Common myeloid progenitor, CD34-positive (primary cell): ENCODE measurements around the gene ZNF587B.
"Not testable (repeated sequence)": the region's sequence is repeated elsewhere in the genome, so short reads cannot be mapped to it uniquely, and the experiment has no call there.

Experiments used
- CTCF ChIA-PET: fragments of 350-600 bp; sonication (Branson Sonifier 250); formaldehyde crosslinking; loops from one replicate; lab custom pipeline; 2021; ENCODE audit warnings: antibody characterized with exemption; lab: Charles Lee
- POLR2A ChIA-PET: fragments of 350-600 bp; sonication (Branson Sonifier 250); formaldehyde crosslinking; loops from one replicate; lab custom pipeline; 2021; ENCODE audit warnings: antibody characterized with exemption; lab: Charles Lee
- DNase-seq, 3 donors: peaks; one replicate each; pipeline versions ENCODE4 v3.0.0 to v3.0.0-alpha.2; 2013
- H3K27ac ChIP-seq, 2 experiments: 1 replicate in 1 of 2; 2 replicates in 1 of 2; pipeline ENCODE4 v1.7.0; 2013; ENCODE audit warnings: inconsistent platforms in 2 of 2, low read length in 2 of 2, mild to moderate bottlenecking in 2 of 2, low read depth in 1 of 2, moderate library complexity in 1 of 2; ENCODE audit not compliant: severe bottlenecking in 2 of 2, insufficient read depth in 1 of 2, poor library complexity in 1 of 2
- H3K27me3 ChIP-seq, 5 experiments: replicated peaks in 2 of 5; 1 replicate in 3 of 5; 2 replicates in 2 of 5; pipeline versions ENCODE4 v1.6.1 to v1.7.0; 2013; ENCODE audit warnings: low read length in 4 of 5, mild to moderate bottlenecking in 2 of 5, moderate library complexity in 2 of 5, inconsistent platforms in 1 of 5; ENCODE audit not compliant: insufficient read depth in 5 of 5, control insufficient read depth in 4 of 5
- H3K36me3 ChIP-seq, 4 experiments: 1 replicate in 2 of 4; 2 replicates in 2 of 4; pipeline versions ENCODE4 v1.6.1 to v1.7.0; 2013; ENCODE audit warnings: low read length in 3 of 4, control low read depth in 1 of 4, mild to moderate bottlenecking in 1 of 4; ENCODE audit not compliant: control insufficient read depth in 4 of 4, insufficient read depth in 4 of 4
- H3K4me1 ChIP-seq, 4 experiments: 1 replicate in 3 of 4; 2 replicates in 1 of 4; pipeline versions ENCODE4 v1.6.1 to v1.7.1; 2013; ENCODE audit warnings: low read length in 3 of 4, mild to moderate bottlenecking in 3 of 4, control low read depth in 1 of 4, inconsistent platforms in 1 of 4, moderate library complexity in 1 of 4; ENCODE audit not compliant: control insufficient read depth in 4 of 4, insufficient read depth in 4 of 4; ENCODE audit errors: control extremely low read depth in 1 of 4
- H3K4me3 ChIP-seq, 7 experiments: 1 replicate in 4 of 7; 2 replicates in 3 of 7; pipeline versions ENCODE4 v1.5.1 to v1.7.0; 2013; ENCODE audit warnings: mild to moderate bottlenecking in 7 of 7, low read length in 6 of 7, moderate library complexity in 6 of 7, inconsistent platforms in 2 of 7, low read depth in 2 of 7, control low read depth in 1 of 7; ENCODE audit not compliant: insufficient read depth in 4 of 7, control insufficient read depth in 1 of 7; ENCODE audit errors: extremely low read depth in 1 of 7
- H3K9me3 ChIP-seq, 5 experiments: 1 replicate in 4 of 5; 2 replicates in 1 of 5; pipeline versions ENCODE4 v1.6.1 to v1.7.1; 2013; ENCODE audit warnings: low read length in 4 of 5, mild to moderate bottlenecking in 2 of 5, inconsistent platforms in 1 of 5, low read depth in 1 of 5, moderate library complexity in 1 of 5; ENCODE audit not compliant: control insufficient read depth in 4 of 5, insufficient read depth in 2 of 5; ENCODE audit errors: control extremely low read depth in 1 of 5
- WGBS: methylation state at CpG from one replicate; pipeline ENCODE4 v1.1.5; 2013; ENCODE audit not compliant: insufficient coverage; 5-methylcytosine and 5-hydroxymethylcytosine counted together

Gene ZNF587B

GRCh38 chr19:57862351-57862750, 32.3 kb downstream of the ZNF587B start:
- Histone ChIP-seq H3K9me3 (peaks cover 0 to 37% (median 16%) of the 10 kb centered on the region in 5 experiments), H3K36me3 (peaks cover 10 to 91% (median 58%) of the 10 kb centered on the region in 4 experiments)
- 94% methylated on average over 2 of the region's 3 CpGs for WGBS
- DNase-seq, H3K27me3 ChIP-seq, CTCF ChIA-PET, H3K27ac ChIP-seq, H3K4me3 ChIP-seq, H3K4me1 ChIP-seq: not testable (repeated sequence)
- POLR2A ChIA-PET: interaction anchor here (0.6 kb wide), 1 partner anchor 12 kb away, joined by 3 read pairs; no protein-coding TSS in a partner anchor

- ChIA-PET CTCF (interaction anchor here (0.9 kb wide), 1 partner anchor 17 kb away, joined by 3 read pairs; no protein-coding TSS in a partner anchor), POLR2A (interaction anchor here (0.6 kb wide), 2 partner anchors 33 to 177 kb away, joined by 3 read pairs; no protein-coding TSS in a partner anchor)
- Histone ChIP-seq H3K27me3 (no peaks in the 10 kb centered on the region), H3K27ac (no peak overlapping the region), H3K4me1 (no peaks in the 10 kb centered on the region), H3K4me3 (no peak overlapping the region), H3K36me3 (peaks cover 22 to 84% (median 50%) of the 10 kb centered on the region in 4 experiments), H3K9me3 (peaks cover 6 to 51% (median 44%) of the 10 kb centered on the region in 5 experiments)
- WGBS: 97% methylated on average over 5 of the region's 7 CpGs
- DNase-seq: no peak
Measured at GRCh38 chr19:57867868-57868492, 37.9 kb downstream of the ZNF587B start.

GRCh38 chr19:57869655-57870054, 39.6 kb downstream of the ZNF587B start:
- POLR2A ChIA-PET, H3K4me1 ChIP-seq, H3K4me3 ChIP-seq, H3K27ac ChIP-seq, H3K27me3 ChIP-seq, DNase-seq: not testable (repeated sequence)
- peaks cover 29 to 86% (median 50%) of the 10 kb centered on the region in 4 experiments for H3K36me3 ChIP-seq
- 89% methylated on average over 2 of the region's 6 CpGs for WGBS
- CTCF ChIA-PET: interaction anchor here (0.6 kb wide), 1 partner anchor 48 kb away, joined by 3 read pairs; no protein-coding TSS in a partner anchor
- H3K9me3 ChIP-seq: peaks cover 6 to 66% (median 54%) of the 10 kb centered on the region in 5 experiments

- Histone ChIP-seq H3K36me3 (peaks cover 29 to 84% (median 50%) of the 10 kb centered on the region in 4 experiments), H3K9me3 (peaks cover 6 to 68% (median 56%) of the 10 kb centered on the region in 5 experiments), H3K4me3 (no peak overlapping the region), H3K27ac (no peak overlapping the region), H3K27me3 (no peaks in the 10 kb centered on the region), H3K4me1 (no peaks in the 10 kb centered on the region)
- ChIA-PET POLR2A (no interaction called here), CTCF (interaction anchor here (0.6 kb wide), 1 partner anchor 48 kb away, joined by 3 read pairs; no protein-coding TSS in a partner anchor)
- no peak for DNase-seq
- WGBS: no CpG with 5 or more reads among the region's 2 CpGs
Measured at GRCh38 chr19:57870225-57870624, 40.1 kb downstream of the ZNF587B start.

GRCh38 chr19:57872450-57872849, 42.4 kb downstream of the ZNF587B start:
- Histone ChIP-seq H3K27ac (no peak overlapping the region), H3K27me3 (no peaks in the 10 kb centered on the region), H3K36me3 (peaks cover 36 to 85% (median 53%) of the 10 kb centered on the region in 4 experiments), H3K9me3 (peaks cover 6 to 77% (median 65%) of the 10 kb centered on the region in 5 experiments), H3K4me1 (no peaks in the 10 kb centered on the region), H3K4me3 (no peak overlapping the region)
- DNase-seq: no peak
- POLR2A ChIA-PET: no interaction called here
- CTCF ChIA-PET: no interaction called here

GRCh38 chr19:57873883-57874799, 44.0 kb downstream of the ZNF587B start:
- H3K4me3 ChIP-seq, H3K27me3 ChIP-seq, POLR2A ChIA-PET, CTCF ChIA-PET, H3K4me1 ChIP-seq, H3K27ac ChIP-seq: not testable (repeated sequence)
- DNase-seq: peak in 1 of 3 donors; percentile 43
- peaks cover 33 to 83% (median 52%) of the 10 kb centered on the region in 4 experiments for H3K36me3 ChIP-seq
- peaks cover 6 to 77% (median 67%) of the 10 kb centered on the region in 5 experiments for H3K9me3 ChIP-seq
- WGBS: 97% methylated on average over 6 of the region's 8 CpGs
